HepG2 (cell line): ENCODE measurements around the gene GUK1. TPM values are rescaled to one million over a fixed set of nuclear protein-coding genes. Genes with fewer than 3 reads are reported as not detected.

Experiments used
- ATF2 ChIP-seq: sonication (generic); formaldehyde crosslinking; IDR thresholded peaks from 2 replicates; pipeline ENCODE4 v1.4.0; 2020; ENCODE audit warnings: missing genetic modification reagents
- E2F2 ChIP-seq: sonication (generic); formaldehyde crosslinking; IDR thresholded peaks from 2 replicates; pipeline ENCODE4 v1.4.0; 2020; ENCODE audit warnings: missing genetic modification reagents, borderline replicate concordance
- HNF4G ChIP-seq, 2 experiments: sonication (generic) in 1 of 2; formaldehyde crosslinking in 1 of 2; IDR thresholded peaks; 2 replicates each; pipeline versions ENCODE4 v1.4.0 to v1.6.1; 2011 to 2020; ENCODE audit warnings: borderline replicate concordance in 2 of 2, low read depth in 2 of 2, mild to moderate bottlenecking in 2 of 2, low read length in 1 of 2, missing genetic modification reagents in 1 of 2, moderate library complexity in 1 of 2
- IKZF5 ChIP-seq: IDR thresholded peaks from 2 replicates; pipeline ENCODE4 v1.6.1; 2018; ENCODE audit warnings: missing genetic modification reagents, mild to moderate bottlenecking, missing compliant biosample characterization
- KLF11 ChIP-seq: IDR thresholded peaks from 2 replicates; pipeline ENCODE4 v1.6.1; 2016; ENCODE audit warnings: missing compliant biosample characterization
- NFE2 ChIP-seq: sonication (generic); formaldehyde crosslinking; IDR thresholded peaks from 2 replicates; pipeline ENCODE4 v1.4.0; 2020; ENCODE audit warnings: missing genetic modification reagents
- NFIB ChIP-seq: sonication (generic); formaldehyde crosslinking; IDR thresholded peaks from 2 replicates; pipeline ENCODE4 v1.9.0; 2021; ENCODE audit warnings: missing genetic modification reagents, mild to moderate bottlenecking, borderline replicate concordance
- NFIC ChIP-seq: IDR thresholded peaks from 2 replicates; pipeline ENCODE4 v1.6.1; 2012; ENCODE audit warnings: mild to moderate bottlenecking, low read length, inconsistent platforms
- PPARG ChIP-seq: conservative IDR thresholded peaks from 2 replicates; pipeline ENCODE4 v1.6.1; 2016; ENCODE audit warnings: missing biosample characterization, missing genetic modification reagents
- RELA ChIP-seq: sonication (generic); formaldehyde crosslinking; IDR thresholded peaks from 2 replicates; pipeline ENCODE4 v1.4.0; 2020; ENCODE audit warnings: missing genetic modification reagents
- RFX3 ChIP-seq: IDR thresholded peaks from 2 replicates; pipeline ENCODE4 v1.6.1; 2016; ENCODE audit warnings: missing biosample characterization, missing genetic modification reagents
- SAP130 ChIP-seq: IDR thresholded peaks from 2 replicates; pipeline ENCODE4 v1.6.1; 2016; ENCODE audit warnings: low read depth
- SKI ChIP-seq: fragments of 450-650 bp; IDR thresholded peaks from one replicate; pipeline ENCODE4 v1.6.1; 2018; ENCODE audit warnings: mild to moderate bottlenecking; ENCODE audit not compliant: partially characterized antibody
- SMARCE1 ChIP-seq: fragments of 450-650 bp; IDR thresholded peaks from 2 replicates; pipeline ENCODE4 v1.6.1; 2017; ENCODE audit warnings: borderline replicate concordance
- SUZ12 ChIP-seq: fragments of 150-350 bp; IDR thresholded peaks from 2 replicates; pipeline ENCODE4 v1.6.1; 2014; ENCODE audit warnings: low read depth, low read length
- TFDP2 ChIP-seq: sonication (generic); formaldehyde crosslinking; IDR thresholded peaks from 2 replicates; pipeline ENCODE4 v1.4.0; 2020; ENCODE audit warnings: missing genetic modification reagents
- ZIK1 ChIP-seq: sonication (generic); formaldehyde crosslinking; IDR thresholded peaks from 2 replicates; pipeline ENCODE4 v1.5.0; 2020; ENCODE audit warnings: mild to moderate bottlenecking, low read depth, missing genetic modification reagents, borderline replicate concordance
- ZNF20 ChIP-seq: sonication (generic); formaldehyde crosslinking; IDR thresholded peaks from 2 replicates; pipeline ENCODE4 v1.4.0; 2020; ENCODE audit warnings: mild to moderate bottlenecking, moderate library complexity, missing genetic modification reagents
- ZNF224 ChIP-seq: sonication (generic); formaldehyde crosslinking; IDR thresholded peaks from 2 replicates; pipeline ENCODE4 v1.5.0; 2020; ENCODE audit warnings: mild to moderate bottlenecking, missing genetic modification reagents
- ZNF234 ChIP-seq: sonication (generic); formaldehyde crosslinking; conservative IDR thresholded peaks from 2 replicates; pipeline ENCODE4 v1.5.1; 2020; ENCODE audit warnings: mild to moderate bottlenecking, missing genetic modification reagents
- polyA plus RNA-seq, 8 experiments: library from polyadenylated mRNA; depleted of rRNA in 3 of 8; stranded (reverse) in 7 of 8; unstranded in 1 of 8; fragments of >200 nt; fragmentation: Illumina TruSeq in 4 of 8; extraction: Trizol in 4 of 8; gene quantifications; 2 replicates each; pipeline versions ENCODE4 v1.2.1 to v1.2.3, GENCODE V29; 2011 to 2016; ENCODE audit warnings: low read depth in 4 of 8, missing spikeins in 1 of 8, mixed read lengths in 1 of 8; ENCODE audit not compliant: insufficient read depth in 1 of 8
- total RNA-seq, 5 experiments: library from RNA; depleted of rRNA; stranded (reverse); fragments of >200 nt; fragmentation: Illumina TruSeq; extraction: Trizol; gene quantifications; 2 replicates each; pipeline ENCODE4 v1.2.3, GENCODE V29; 2016; ENCODE audit warnings: low read depth in 1 of 5
- TF ChIP-seq, protein P1 (sequence below): sonication (generic); formaldehyde crosslinking; IDR thresholded peaks from 2 replicates; pipeline ENCODE4 v1.4.0; 2020; ENCODE audit warnings: missing genetic modification reagents

Gene GUK1
- total and polyA plus RNA-seq, 2 of the 13 experiments (the other 11 are each of a cell fraction or from before 2014, with no cell fraction given): 116 to 154 TPM

DNA sequence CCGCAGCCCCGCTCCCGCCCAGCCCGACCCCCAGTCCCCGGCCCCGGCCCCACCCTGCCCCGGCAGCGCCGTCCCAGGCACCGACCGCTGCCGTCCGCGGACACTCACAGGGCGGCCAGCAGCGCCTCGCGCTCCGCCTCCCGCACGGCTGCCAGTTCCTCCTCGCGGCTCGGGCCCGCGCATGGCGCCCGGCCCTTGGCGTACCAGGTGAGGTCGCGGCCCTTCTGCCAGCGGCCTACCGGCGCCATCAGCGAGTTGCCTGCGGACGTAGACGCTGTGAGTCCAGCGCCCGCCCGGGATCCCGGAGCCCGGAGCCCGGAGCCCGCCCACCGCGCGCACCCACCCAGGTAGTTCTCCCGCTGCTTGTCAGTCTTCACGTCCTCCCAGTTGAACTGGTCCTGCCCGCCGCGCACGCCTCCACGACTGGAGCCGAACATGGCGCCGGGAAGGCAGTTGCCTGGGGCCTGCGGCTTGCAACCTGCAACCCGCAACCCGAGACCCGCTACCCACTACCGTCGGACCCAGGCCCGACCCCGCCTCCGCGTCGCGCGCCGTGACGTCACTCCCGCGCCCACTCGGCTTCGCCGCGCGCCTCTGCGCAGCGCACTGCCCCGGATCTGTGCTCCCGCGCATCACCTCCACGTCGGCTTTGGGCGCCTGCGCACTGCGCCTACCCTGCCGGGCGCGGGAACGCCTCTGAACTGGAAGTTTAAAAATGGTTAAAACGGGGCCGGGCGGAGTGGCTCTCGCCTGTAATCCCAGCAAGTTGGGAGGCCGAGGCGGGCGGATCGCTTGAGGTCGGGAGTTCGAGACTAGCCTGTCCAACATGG lies 37.1 kb upstream of the GUK1 start, which contains the start of gene C1orf35 (continued):
- TF ChIP-seq PPARG (CRISPR knock-in tag) (no peak), IKZF5 (CRISPR knock-in tag) (peak; percentile 51; the same call in 1 of the 2 replicates), ZNF234 (CRISPR knock-in tag) (no peak), HNF4G (IDR thresholded peaks at IDR 0.05; ENCODE audit: borderline replicate concordance, low read depth, low read length) (no peak), HNF4G (CRISPR knock-in tag; IDR thresholded peaks at IDR 0.05; ENCODE audit: borderline replicate concordance, low read depth) (peak; percentile 65), ZNF20 (CRISPR knock-in tag) (no peak), NFIB (no peak), RFX3 (CRISPR knock-in tag) (no peak), KLF11 (CRISPR knock-in tag) (no peak), E2F2 (CRISPR knock-in tag) (peak; percentile 62; the same call in 1 of the 2 replicates), SAP130 (peak; percentile 96), SMARCE1 (no peak), RELA (no peak), ATF2 (CRISPR knock-in tag) (peak; percentile 94), TFDP2 (CRISPR knock-in tag) (peak; percentile 98), ZNF224 (CRISPR knock-in tag) (peak; percentile 83; the same call in 1 of the 2 replicates), NFIC (no peak), NFE2 (CRISPR knock-in tag) (no peak), ZIK1 (CRISPR knock-in tag) (peak; percentile 68; the same call in 1 of the 2 replicates), SKI (no peak), SUZ12 (no peak)
- TF ChIP-seq, protein P1, sequence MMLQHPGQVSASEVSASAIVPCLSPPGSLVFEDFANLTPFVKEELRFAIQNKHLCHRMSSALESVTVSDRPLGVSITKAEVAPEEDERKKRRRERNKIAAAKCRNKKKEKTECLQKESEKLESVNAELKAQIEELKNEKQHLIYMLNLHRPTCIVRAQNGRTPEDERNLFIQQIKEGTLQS: peak; percentile 41; the same call in 1 of the 2 replicates
